Heart left ventricle (tissue), 16 donors: Measurements from ENCODE around the gene CERT1. TPM values are rescaled to one million over a fixed set of nuclear protein-coding genes. Genes with fewer than 3 reads are reported as not detected.

ENCODE experiments used
- ATAC-seq, 4 donors: fragments of 200-7000 bp; cut with Tn5 transposase; one replicate each; pipeline ENCODE4 v1.9.1; 2020 to 2022; ENCODE audit warnings: moderate library complexity in 4 of 4, mild to moderate bottlenecking in 3 of 4, moderate number of reproducible peaks in 1 of 4
- DNase-seq, 5 donors: peaks; one replicate each; pipeline ENCODE4 v3.0.0-alpha.2; 2020
- H3K27ac ChIP-seq, 12 donors: fragments of 200-600 bp; sonication (generic) in 4 of 12; one replicate each; pipeline versions ENCODE4 v1.5.0 to v1.8.0; 2016 to 2022; ENCODE audit warnings: mild to moderate bottlenecking in 2 of 12
- H3K27me3 ChIP-seq, 9 donors: fragments of 200-600 bp; sonication (generic) in 2 of 9; one replicate each; pipeline versions ENCODE4 v1.5.1 to v1.8.0; 2016 to 2022; ENCODE audit warnings: mild to moderate bottlenecking in 3 of 9
- H3K36me3 ChIP-seq, 9 donors: fragments of 200-600 bp; sonication (generic) in 2 of 9; one replicate each; pipeline versions ENCODE4 v1.5.0 to v1.8.0; 2018 to 2022; ENCODE audit warnings: mild to moderate bottlenecking in 2 of 9
- H3K4me1 ChIP-seq, 12 donors: fragments of 200-600 bp; sonication (generic) in 4 of 12; one replicate each; pipeline versions ENCODE4 v1.5.0 to v1.8.0; 2016 to 2022; ENCODE audit warnings: mild to moderate bottlenecking in 3 of 12
- H3K4me3 ChIP-seq, 12 donors: fragments of 200-600 bp; sonication (generic) in 4 of 12; one replicate each; pipeline versions ENCODE4 v1.5.0 to v1.8.0; 2017 to 2022; ENCODE audit warnings: mild to moderate bottlenecking in 9 of 12, moderate library complexity in 4 of 12
- H3K9me3 ChIP-seq, 12 donors: fragments of 200-600 bp; sonication (generic) in 4 of 12; one replicate each; pipeline versions ENCODE4 v1.5.0 to v1.8.0; 2016 to 2022; ENCODE audit warnings: mild to moderate bottlenecking in 1 of 12
- CTCF ChIP-seq, 12 donors: fragments of 200-600 bp; sonication (generic) in 4 of 12; IDR thresholded peaks; one replicate each; pipeline versions ENCODE4 v1.5.0 to v1.8.0; 2018 to 2022; ENCODE audit warnings: antibody characterized with exemption in 12 of 12, mild to moderate bottlenecking in 5 of 12
- POLR2A ChIP-seq, 2 donors: fragments of 450-650 bp; IDR thresholded peaks; one replicate each; pipeline ENCODE4 v1.6.1; 2017; ENCODE audit warnings: antibody characterized with exemption in 2 of 2, mild to moderate bottlenecking in 2 of 2, moderate library complexity in 2 of 2
- WGBS, 4 donors: extraction: QIAGEN DNeasy Blood & Tissue Kit in 2 of 4; methylation state at CpG; one replicate each; pipeline versions ENCODE4 v1.1.5 to v1.1.7; 2013 to 2018; 5-methylcytosine and 5-hydroxymethylcytosine counted together
- intact Hi-C, 10 donors: fragments of 100-400 bp; cut with DNase I; formaldehyde crosslinking; loops; one replicate each; pipeline versions ENCODE4 v1.11.1 to v1.14.2; 2022
- polyA plus RNA-seq, 2 donors: library from polyadenylated mRNA; stranded (reverse); fragments of 200-250 nt; gene quantifications; one replicate each; pipeline ENCODE4 v1.2.3, GENCODE V29; 2013
- total RNA-seq, 9 donors: library from RNA; depleted of rRNA in 2 of 9; stranded (reverse); fragments of >200 nt in 2 of 9; fragmentation: NEBNext Ultra II Directional in 3 of 9; extraction: Animal tissue kit (Norgen Biotek cat#: 25700) in 3 of 9; gene quantifications; one replicate each; pipeline versions ENCODE4 v1.1.0 to v1.2.4, GENCODE V29; 2016 to 2023
- donor health status: ischemic (EF 13 %, LVEDD 7.1; RV severe dilation, severe dysfunction).
- donor health status: healthy with polysubstance abuse.
- donor health status: DM: no; HTN: yes; CAD: no.
- donor health status: DM: no; HTN: no; CAD: no.
- donor health status: ischemic (EF 25% LVEDD 6.9; RV normal size, moderate dysfunction).
- donor health status: ischemic (EF 25% LVEDD 5.7; RV mildly dilated, moderate dysfunction).
- donor health status: healthy.
- donor health status: DM: yes; HTN: yes; CAD: no.
- donor health status: ischemic (EF 35%, LVEDD 5.7; RV mildly dilated, moderate dysfunction).
- donor health status: nonischemic (EF 11% LVEDD 7.7; RV severe dilation, severe dysfunction).
- donor health status: DM: yes; HTN: yes; CAD: no.
- donor health status: PGD.
- donor health status: ischemic (EF 29% LVEDD 5.4; RV normal size, mild dysfunction).
- donor health status: nonischemic (EF 23%, LVEDD 6.1; RV moderate dilation, normal function).

The CERT1 gene
- total and polyA plus RNA-seq, 11 donors = 6.7 to 57.6 (median 27.3) TPM

GRCh38 chr5:75482482-75482881 is 28.9 kb downstream of the CERT1 start:
- TF ChIP-seq POLR2A (IDR thresholded peaks at IDR 0.05) (no peak), CTCF (IDR thresholded peaks at IDR 0.05) (no peak)
- H3K27me3 ChIP-seq = no peaks in the 10 kb centered on the region
- 94 to 97% (median 95%) methylated on average over 3 of the region's 3 CpGs for WGBS, 4 donors
- DNase-seq (peak in 1 of 5 donors; percentile 15), ATAC-seq (peak in 2 of 4 donors; percentile 13 to 18)
- intact Hi-C loops = no loop called here
- no peak overlapping the region for H3K4me3 ChIP-seq
- H3K4me1 ChIP-seq = peaks cover 0 to 8% (median 0%) of the 10 kb centered on the region in 12 donors
- H3K36me3 ChIP-seq = no peaks in the 10 kb centered on the region
- peaks cover 0 to 42% (median 3%) of the 10 kb centered on the region in 12 donors for H3K9me3 ChIP-seq
- no peak overlapping the region for H3K27ac ChIP-seq

- ATAC-seq = no peak
- TF ChIP-seq CTCF (IDR thresholded peaks at IDR 0.05) = no peak
Observed at GRCh38 chr5:75481024-75481423, 30.4 kb downstream of the CERT1 start.

GRCh38 chr5:75475364-75475763 is 36.1 kb downstream of the CERT1 start:
- Histone ChIP-seq H3K27ac (no peak overlapping the region), H3K4me3 (no peak overlapping the region), H3K27me3 (no peaks in the 10 kb centered on the region), H3K36me3 (no peaks in the 10 kb centered on the region), H3K9me3 (peaks cover 0 to 16% (median 5%) of the 10 kb centered on the region in 12 donors), H3K4me1 (peaks cover 0 to 19% (median 0%) of the 10 kb centered on the region in 12 donors)
- intact Hi-C loops = no loop called here
- WGBS, 4 donors = 83 to 91% (median 87%) methylated on average over 4 of the region's 4 CpGs
- no peak for TF ChIP-seq CTCF (IDR thresholded peaks at IDR 0.05)
- TF ChIP-seq POLR2A (IDR thresholded peaks at IDR 0.05) = no peak
- no peak for ATAC-seq
- DNase-seq = no peak

More at GRCh38 chr5:75481024-75481423, 30.4 kb downstream of the CERT1 start:
- Histone ChIP-seq H3K27me3 (no peaks in the 10 kb centered on the region), H3K4me3 (no peak overlapping the region), H3K9me3 (peaks cover 0 to 27% (median 0%) of the 10 kb centered on the region in 12 donors), H3K4me1 (peaks cover 0 to 19% (median 1%) of the 10 kb centered on the region in 12 donors), H3K27ac (no peak overlapping the region), H3K36me3 (no peaks in the 10 kb centered on the region)
- DNase-seq = no peak
- 88 to 95% (median 91%) methylated on average over 4 of the region's 4 CpGs for WGBS, 4 donors
- intact Hi-C loops = no loop called here

GRCh38 chr5:75473463-75473862 is 38.0 kb downstream of the CERT1 start:
- no peak for DNase-seq
- Histone ChIP-seq H3K36me3 (peaks cover 0 to 4% (median 0%) of the 10 kb centered on the region in 9 donors), H3K27ac (no peak overlapping the region), H3K4me1 (peaks cover 0 to 18% (median 0%) of the 10 kb centered on the region in 12 donors), H3K4me3 (no peak overlapping the region), H3K9me3 (peaks cover 0 to 35% (median 24%) of the 10 kb centered on the region in 12 donors), H3K27me3 (no peaks in the 10 kb centered on the region)
- no peak for ATAC-seq
- intact Hi-C loops = no loop called here
- TF ChIP-seq CTCF (IDR thresholded peaks at IDR 0.05) (no peak), POLR2A (IDR thresholded peaks at IDR 0.05) (no peak)
- 68 to 76% (median 73%) methylated on average over 2 of the region's 2 CpGs for WGBS, 4 donors
